ENCODE results near the gene RHBDF2.

DNA sequence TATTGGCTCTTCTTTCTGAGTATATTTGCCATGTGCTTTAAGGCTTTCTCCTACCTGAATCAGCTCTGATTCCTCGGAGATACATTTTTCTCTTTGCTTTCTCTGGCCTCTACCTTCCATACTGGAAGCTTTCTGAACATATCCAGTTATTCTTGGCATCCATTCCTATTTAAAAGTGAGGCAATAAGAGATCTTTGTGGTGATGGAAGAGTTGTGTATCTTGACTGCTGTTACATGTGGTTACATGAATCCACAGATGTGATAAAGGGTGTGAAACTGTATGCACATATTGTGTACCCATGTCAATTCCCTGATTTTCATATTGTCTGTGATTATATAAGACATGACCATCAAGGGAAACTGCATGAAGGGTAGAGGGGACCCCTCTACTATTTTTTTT is 72.7 kb downstream of the RHBDF2 start:
- TF ChIP-seq CTCF (conservative IDR thresholded peaks at IDR 0.05; ENCODE audit: low read depth, low read length) = no peak
- no peak for TF ChIP-seq EZH2 (IDR thresholded peaks at IDR 0.05; ENCODE audit: low read length, unreplicated experiment)
- no peak for TF ChIP-seq EZH2phosphoT487 (IDR thresholded peaks at IDR 0.05; ENCODE audit: borderline replicate concordance, low read length)
